Islet precursor cell (in vitro differentiated cells): ENCODE measurements around the gene MTERF4.
"Not testable (repeated sequence)": the region's sequence is repeated elsewhere in the genome, so short reads cannot be mapped to it uniquely, and the experiment has no call there.

Experiments used
- DNase-seq: peaks from one replicate; pipeline ENCODE4 v3.0.0-alpha.2; 2018

The MTERF4 gene

GRCh38 chr2:241110607-241111439, 8.7 kb upstream of the MTERF4 start:
- no peak for DNase-seq

DNA sequence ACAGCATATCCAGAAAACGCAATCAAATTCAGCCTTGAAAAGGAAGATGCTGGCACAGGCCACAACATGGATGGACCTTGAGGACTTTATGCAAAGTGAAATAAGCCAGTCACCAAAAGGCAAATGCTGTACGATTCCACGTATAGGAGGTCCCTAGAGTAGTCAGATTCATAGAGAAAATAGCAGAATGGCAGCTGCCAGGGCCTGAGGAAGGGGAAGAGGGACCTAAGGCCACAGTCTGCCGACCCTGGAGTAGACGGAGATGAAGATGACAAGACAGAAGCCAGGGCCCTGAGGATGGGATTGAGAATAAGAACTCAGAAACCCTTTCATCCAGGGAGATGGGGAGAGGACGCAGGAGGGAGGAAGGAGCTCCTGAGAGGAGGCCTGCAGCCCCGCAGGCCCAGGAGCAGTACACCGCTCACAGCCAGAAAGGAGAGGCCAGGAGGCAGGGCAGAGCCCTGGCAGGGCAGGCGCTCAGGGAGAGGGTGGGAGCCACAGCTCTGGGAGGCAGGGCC, 8.1 kb upstream of the MTERF4 start:
- no peak for DNase-seq

GRCh38 chr2:241109210-241110088, 7.4 kb upstream of the MTERF4 start:
- no peak for DNase-seq

DNA sequence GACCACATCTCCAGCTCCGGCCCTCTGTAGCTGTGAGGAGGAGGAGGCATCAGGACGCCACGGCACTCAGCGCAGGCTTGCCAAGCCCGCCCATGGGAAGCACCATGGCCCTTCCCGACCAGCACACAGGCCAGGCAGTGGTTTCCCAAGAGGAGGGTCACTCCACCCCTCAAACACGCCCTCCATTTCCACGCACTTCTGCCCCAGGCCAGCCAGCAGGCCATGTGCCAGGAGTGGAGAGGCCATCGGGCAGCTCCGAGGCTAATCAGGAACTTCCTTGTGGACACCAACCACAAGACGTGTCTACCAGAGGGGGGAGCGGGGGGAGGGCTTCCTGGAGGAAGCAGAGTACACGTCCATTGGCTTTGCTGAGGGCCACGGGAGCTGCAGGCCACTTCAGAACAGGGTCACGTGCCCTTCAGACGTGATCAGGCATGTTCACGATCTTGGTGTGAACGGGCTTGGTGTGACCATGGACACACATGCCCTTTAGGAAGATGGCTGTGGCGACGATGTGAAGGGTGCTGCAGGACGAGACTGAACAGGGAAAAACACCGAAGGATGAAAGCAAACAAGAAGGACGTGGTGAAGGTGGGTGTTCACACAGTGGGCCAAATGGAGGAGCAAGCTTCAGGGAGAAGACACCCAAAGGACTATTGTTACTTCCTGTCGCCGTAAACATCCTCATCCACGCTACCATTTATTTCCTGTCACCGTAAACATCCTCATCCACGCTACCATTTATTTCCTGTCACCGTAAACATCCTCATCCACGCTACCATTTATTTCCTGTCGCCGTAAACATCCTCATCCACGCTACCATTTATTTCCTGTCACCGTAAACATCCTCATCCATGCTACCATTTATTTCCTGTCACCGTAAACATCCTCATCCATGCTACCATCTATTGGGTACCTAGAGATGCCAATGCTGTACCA, 6.5 kb upstream of the MTERF4 start:
- DNase-seq, result no peak

DNA sequence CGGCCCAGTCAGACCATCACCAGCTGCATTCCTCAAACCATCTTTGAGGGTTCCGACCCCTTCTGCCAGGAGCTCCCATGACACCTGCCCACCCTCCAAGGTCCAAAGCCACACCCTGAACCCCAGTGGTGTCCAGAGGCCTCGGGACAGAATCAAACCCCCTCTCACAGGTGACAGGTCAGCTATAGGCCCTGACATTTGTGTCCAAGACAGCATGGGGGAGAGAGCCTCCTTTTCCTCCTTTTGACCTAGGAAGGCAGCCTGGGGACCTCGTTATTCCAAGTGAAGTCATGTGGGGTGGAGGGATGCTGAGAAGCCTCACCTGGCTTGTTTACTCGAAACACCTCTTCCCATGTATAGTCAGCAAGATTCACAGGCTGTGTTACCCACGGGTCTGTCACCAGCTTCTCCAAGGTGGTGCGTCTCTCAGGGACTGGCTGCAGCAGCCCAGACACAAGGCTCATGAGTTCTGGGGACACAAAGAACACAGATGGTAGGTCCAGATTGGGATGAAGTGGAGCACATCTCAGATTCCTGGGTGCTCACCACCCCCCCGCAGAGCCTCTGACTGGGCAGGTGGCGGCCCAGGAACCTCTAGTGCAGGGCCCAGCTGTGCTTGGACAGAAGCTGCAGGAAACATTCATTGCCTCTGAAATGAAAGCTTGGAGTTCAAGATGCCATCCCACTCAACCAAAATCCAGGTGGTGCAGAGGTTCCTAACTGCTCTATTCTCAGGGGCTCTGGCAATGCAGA, 5.1 kb upstream of the MTERF4 start:
- DNase-seq, result no peak

- DNase-seq, result peak; percentile 35
These were observed 3.6 kb upstream of the MTERF4 start for GRCh38 chr2:241105641-241106040.

DNA sequence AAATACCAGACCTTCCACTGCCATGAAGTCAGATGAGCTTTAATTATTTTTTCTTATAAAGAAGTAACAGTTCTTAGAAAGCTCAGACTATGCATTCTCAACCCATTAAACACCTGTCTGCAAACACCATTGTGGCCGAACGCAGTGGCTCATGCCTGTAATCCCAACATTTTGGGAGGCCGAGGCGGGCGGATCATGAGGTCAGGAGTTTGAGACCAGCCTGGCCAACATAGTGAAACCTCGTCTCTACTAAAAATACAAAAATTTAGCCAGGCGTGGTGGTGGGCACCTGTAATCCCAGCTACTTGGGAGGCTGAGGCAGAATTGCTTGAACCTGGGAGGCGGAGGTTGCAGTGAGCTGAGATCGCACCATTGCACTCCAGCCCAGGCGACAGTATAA, 2.5 kb upstream of the MTERF4 start:
- not testable (repeated sequence) for DNase-seq

DNA sequence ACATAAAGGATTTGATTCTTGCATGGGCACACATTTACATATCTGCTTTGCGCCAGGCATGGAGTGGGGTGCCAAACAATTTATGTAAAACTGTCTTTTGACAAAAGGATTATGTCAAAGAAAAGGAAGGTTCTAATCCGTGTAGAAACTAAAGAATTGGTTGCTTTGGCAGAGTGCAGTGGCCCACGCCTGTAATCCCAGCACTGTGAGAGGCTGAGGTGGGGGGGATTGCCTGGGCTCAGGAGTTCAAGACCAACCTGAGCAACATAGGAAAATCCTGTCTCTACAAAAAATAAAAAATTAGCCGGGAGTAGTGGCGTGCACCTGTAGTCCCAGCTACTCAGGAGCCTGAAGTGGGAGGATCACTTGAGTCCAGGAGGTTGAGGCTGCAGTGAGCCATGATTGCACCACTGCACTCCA, 1.1 kb upstream of the MTERF4 start:
- DNase-seq, result peak; percentile 14

DNA sequence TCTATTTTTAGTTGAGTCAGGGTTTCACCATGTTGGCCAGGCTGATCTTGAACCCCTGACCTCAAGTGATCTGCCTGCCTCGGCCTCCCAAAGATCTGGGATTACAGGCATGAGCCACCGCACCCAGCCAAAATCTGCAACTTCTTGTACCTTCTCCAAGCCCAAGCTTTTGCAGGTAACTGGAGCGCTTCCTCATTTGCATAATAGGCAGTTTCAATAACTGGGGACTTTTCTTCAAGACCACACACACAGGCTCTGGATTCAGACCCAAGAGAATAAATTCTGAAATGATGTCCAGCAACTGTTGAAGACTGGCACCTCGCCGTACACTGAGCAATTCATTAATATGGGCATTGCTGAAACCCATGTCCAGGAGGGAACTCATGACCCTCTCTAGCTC, 2.8 kb downstream of the MTERF4 start:
- DNase-seq, result no peak

DNA sequence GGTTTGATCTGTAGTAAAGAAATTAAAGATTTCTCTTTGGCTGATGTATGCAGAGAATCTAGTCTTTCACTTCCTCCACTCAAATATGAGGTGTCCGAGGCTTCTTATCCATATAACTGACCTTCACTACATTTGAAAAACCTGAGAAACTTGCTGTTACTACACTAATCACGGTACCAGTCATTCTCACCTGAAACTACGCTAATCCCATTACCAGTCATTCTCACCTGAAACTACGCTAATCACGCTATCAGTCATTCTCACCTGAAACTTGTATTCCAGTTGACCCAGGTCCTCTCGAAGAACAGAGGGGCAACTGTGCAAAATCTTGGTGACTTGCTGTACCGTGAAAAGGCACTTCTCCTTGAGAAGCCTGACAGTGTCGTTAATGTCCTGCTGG, 5.1 kb downstream of the MTERF4 start:
- peak; percentile 20 for DNase-seq

GRCh38 chr2:241095594-241096290, 6.3 kb downstream of the MTERF4 start:
- no peak for DNase-seq

DNA sequence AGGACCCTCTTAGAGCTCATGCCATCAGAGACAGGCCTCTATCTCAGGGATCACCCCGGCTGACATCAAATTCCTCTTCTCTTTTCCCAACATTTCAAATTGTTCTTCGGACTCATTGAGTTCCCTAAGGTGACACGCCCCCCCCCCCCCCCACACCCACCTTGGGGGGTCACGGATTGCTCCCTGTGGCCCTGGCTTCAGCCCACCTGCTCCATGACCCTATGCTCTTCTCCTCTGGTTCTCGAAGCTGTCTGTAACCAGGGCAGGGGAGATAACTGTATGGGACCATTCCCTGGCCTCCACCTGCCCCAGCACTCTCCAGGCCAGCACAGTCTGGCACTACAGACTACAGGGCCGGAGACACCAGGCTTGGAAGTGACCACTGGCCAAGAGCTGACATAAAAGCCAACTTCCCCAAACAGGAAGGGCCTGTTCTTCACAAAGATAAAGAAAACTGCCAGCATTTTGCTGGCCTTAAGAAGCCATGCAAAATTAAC, 7.1 kb downstream of the MTERF4 start:
- no peak for DNase-seq

- DNase-seq, result no peak
These were observed 7.9 kb downstream of the MTERF4 start for GRCh38 chr2:241094172-241094571.

DNA sequence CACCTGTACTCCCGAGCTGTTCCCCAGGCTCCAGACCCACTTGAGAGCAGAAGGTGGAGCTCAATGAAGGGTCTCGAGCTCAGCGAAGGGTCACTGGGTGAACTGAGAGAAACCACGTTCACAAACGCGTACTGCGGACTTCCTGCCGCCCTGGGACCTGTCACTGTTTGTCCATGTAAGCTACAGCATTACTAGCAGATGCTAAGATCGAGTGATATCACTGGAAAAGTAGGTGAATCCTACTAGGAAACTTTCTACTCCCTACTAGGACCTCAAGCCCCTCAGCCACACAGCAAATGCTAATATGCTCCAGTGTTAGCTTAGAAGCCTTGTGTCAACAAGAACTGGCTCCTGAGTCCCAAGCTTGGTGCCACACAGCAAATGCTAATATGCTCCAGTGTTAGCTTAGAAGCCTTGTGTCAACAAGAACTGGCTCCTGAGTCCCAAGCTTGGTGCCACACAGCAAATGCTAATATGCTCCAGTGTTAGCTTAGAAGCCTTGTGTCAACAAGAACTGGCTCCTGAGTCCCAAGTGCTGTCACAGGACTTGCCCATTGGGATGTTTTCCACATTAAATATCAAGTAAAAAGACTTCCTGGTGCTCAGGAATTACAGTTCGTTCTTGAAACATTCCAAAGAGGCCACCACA, 8.8 kb downstream of the MTERF4 start:
- DNase-seq, result not testable (repeated sequence)

DNA sequence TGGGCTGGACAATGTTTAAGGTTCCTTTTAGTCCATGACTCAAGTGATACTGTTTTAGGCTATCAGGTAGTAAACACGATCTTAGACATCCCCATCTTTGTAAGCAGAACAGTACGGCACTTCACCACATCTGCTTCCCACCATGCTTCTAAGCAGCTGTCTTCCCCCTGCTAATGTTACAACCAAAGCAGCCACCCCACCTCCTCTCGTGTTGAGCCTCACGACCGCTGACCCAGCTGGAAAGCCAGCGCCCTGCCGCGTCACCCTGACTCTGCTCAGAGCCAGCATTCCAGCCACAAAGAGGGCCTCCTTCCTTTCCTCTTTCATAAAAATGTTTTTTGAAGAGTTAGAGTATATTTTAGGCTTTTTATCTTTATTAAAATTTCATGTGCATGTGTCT, 9.4 kb downstream of the MTERF4 start:
- no peak for DNase-seq

- no peak for DNase-seq
These were observed 10.2 kb downstream of the MTERF4 start for GRCh38 chr2:241091734-241092445.

- no peak for DNase-seq
These were observed 10.9 kb downstream of the MTERF4 start for GRCh38 chr2:241091201-241091600.

DNA sequence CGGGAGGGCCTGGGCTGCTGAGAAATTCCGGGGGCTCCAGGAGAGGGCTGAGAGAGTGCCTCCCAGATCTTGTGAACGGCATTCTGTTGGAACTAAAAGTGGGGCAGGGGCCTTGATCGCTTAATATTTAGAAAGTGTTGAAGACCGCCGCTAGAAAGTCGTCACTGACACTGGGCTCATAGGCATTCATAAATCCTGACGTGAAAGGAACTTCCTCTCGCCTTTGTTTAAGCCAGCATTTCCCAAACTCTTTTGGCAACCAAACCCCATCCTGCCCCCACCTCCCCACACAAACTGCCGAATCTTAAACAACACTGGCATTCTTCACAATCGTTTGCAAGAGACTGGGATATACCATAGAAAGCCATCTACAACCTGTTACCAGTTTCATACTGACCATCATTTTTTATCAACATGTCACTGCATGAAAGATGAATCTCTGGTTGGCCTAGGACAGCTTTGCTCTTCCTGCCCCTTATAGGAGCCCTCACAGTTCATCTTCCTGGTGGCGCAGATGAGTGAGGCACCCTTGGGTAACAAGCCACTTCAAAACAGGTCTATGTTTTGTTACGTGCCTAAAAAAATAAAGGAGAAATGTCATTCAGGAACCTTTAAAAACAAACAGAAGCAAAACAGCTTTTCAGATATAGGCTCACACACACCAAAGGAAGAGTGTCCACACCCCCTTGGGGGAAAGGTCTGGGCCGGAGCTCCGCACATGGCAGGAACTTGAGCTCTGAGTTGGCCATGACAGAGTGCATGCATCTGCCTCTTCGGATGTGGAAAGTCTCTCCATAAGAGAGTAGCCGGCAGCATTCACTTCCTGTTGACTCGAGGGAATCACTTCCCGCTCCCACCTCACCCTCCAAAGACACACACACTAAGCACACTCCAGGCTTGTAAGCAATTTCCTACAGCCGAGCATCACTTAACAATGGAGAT, 13.0 kb downstream of the MTERF4 start:
- no peak for DNase-seq

- DNase-seq, result no peak
These were observed 13.7 kb downstream of the MTERF4 start for GRCh38 chr2:241088376-241088775.
